Eye (tissue), 1 donor: ENCODE data around the gene GSG1L.

Experiments used
- DNase-seq: peaks from one replicate; pipeline ENCODE4 v3.0.0-alpha.2; 2015

The GSG1L gene

DNA sequence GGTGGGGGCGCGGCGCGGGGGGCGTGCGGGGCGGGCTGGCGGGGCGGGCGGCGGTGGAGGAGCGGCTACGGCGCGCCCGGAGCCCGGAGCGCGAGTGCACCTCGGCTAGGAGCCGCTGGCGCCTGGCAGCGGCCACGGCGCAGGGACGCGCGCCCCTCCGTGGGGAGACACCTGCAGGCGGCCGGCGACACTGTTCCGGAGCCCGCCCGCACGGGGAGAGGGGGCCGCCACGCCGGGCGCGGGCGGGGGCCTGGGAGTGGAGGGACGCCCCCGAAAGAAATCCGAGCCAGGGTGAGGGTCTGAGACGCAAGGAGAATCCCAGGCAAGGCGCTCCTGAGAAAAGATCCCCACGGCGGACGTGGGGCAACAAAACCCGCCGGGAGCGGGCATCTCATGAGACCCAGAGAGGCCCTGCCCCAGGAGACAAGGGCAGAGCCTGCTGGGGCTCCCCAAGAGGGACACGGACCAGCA, at the start of gene GSG1L:
Gene GSG1L, minus strand, starts transcription at position 124 of the 471 bp plus-strand sequence. CDS start 290 bp downstream, outside the sequence.
- DNase-seq: peak; percentile 50

DNA sequence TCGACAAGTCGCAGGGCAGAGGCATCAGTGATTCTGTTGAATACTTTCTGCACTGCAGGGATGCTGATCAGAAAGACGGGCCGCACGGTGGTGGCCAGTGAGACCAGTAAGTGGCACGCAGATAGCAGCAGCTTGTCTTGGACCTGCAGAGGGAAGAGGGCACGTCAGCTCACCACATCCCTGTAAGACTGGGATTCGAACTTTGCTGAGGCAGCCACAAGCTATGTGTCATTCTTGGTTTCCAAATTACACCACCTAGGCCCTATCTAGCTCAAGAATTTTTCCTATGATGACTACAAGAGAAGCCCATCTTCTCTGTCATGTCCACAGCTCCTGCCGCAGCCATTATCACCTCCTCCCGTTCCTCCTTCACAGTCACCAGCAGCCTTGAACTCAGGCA, 49.4 kb upstream of the GSG1L start:
- DNase-seq: no peak

DNA sequence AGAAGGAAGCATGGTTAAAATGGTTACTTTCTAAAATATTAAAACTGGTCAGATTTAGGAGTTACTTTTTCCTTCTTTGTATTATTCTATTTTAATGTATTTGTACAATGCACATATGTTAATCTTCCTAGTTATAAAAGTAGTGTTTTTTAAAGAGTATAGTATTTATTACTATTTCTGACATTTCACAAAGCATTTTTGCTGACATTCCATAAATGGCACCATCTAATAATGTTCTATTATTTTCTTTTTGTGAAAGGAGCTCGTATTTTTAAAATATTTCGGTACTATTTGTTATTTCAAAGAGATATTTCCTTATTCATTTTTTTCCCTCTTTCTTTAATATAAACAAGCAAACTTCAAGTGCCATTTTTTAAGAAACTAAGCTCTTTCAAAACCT, 47.5 kb upstream of the GSG1L start:
- no peak for DNase-seq

DNA sequence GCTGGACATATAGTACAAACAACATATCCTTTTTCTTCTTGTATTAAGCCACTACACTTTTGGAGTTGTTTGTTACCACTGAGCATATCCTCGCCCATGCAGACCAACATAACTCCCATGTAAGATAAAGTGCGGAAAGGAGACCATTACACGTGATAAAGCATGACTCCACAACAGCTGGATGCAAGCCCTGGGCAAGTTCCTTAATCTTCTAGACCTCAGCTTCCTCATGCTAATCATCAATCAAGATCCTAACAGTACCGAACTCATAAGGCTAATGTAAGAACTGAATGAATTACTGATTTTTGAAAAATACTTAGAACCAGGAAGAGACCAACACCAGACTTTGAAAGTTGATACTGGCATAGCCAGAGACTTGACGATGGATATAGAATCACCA, 47.0 kb upstream of the GSG1L start:
- DNase-seq: no peak

DNA sequence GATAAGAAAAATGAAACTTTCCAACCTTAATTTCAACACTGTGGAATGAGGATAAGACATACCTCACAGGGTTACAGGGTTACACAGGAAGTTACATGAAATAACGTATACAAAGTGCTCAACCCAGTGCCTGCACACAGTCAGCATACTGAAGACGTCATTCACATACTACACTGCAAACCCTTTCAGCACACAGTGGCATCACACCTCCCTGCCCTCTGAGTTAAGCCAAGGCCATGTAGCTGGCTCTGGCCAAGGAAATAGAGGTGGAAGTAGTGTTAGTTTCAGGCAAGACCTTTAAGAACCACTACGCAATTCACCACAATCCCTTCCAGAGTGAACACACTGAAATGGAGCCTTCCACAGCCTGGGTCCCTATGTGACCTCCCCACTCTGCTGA, 46.6 kb upstream of the GSG1L start:
- DNase-seq: no peak

DNA sequence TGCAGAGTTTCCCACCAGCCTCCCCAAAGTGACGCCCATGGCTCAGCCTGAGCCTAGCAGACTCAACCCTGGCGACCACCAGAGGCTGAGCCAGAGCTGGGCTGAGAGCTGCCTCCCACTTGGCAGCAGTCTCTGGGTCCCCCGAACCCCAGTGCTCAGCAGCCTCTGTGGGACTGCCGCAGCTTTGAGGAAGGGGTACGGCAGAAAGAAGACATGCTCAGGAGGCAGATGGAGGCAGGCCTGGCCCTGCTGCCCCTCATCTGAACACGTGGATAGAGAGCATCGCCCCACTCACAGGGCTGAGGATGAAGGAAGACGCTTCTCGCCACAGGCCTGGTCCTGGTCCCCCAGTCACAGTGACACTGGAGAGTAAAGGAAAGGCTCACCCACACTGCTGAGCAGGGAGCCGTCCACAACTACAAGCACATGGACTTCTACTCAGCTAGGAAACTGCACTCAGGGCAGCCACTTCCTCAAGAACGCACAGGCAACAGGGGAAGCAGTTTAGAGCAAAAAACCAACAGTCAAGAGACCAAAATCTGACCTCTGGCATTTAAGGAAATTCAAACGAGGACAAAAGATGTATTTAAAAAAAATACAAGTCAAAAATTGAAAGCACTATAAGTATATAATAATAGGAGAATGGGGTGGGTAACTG, 45.2 kb upstream of the GSG1L start:
- no peak for DNase-seq

DNA sequence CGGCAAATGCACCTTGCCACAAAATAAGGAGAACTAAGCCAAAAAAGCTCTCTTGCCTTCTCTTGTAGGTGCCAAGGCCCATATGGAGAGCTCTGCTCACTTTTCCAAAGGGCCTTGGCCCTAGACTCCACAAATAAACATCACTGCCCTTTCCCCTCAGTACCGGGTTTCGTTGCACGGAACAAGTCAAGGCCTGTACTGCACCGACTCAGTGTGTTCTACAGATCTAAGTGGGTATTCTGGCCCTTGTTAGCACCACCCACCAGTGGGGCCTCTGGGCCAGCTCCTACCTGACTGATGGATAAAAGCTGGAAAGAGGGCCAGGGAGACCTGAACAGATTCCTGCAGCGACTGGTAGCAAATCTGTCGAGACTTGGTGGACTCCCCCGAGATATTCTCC, 43.7 kb upstream of the GSG1L start:
- DNase-seq: no peak

GRCh38 chr16:28106467-28107215, 43.1 kb upstream of the GSG1L start:
- DNase-seq: no peak

DNA sequence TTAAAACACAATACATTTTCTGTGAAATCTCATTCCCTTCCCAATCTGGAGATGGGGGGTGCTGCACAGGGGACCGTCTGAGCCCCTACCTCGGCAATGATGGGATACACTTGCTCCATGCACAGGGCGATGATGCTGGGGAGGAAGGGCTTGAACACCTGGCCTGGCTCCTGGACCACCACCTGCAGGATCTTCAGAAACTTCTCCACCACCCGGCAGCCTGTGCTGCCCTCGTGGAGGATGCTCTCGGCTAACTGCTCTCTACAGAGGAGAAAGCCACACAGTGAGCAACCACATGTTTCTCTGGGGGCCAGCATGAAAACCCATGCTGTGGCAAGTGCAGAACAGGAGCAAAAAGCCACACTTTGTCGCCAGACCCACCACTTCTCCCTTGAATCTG, 42.4 kb upstream of the GSG1L start:
- DNase-seq: no peak

GRCh38 chr16:28105297-28105696, 41.8 kb upstream of the GSG1L start:
- DNase-seq: no peak

DNA sequence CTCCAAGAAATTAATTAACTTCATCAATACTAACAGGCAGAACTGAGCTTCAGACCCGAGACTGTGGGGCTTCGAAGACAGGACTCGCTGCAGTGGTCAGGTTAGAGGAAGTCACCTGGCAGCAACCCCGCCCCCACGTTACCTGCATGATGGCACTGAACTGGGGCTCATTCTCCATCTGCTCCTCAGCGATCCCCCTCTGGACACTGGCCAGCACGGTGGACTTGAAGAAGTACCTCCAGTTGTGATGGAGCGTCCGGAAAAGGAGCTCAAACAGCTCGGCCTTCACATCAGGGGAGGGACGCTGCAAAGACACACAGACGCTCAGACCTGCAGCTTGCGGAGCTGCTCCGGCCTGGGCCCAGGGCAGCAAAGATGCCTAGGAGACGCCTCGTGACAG, 40.9 kb upstream of the GSG1L start:
- DNase-seq: no peak

GRCh38 chr16:28103516-28104170, 40.1 kb upstream of the GSG1L start:
- DNase-seq: no peak

GRCh38 chr16:28101533-28101890, 38.0 kb upstream of the GSG1L start:
- DNase-seq: no peak

DNA sequence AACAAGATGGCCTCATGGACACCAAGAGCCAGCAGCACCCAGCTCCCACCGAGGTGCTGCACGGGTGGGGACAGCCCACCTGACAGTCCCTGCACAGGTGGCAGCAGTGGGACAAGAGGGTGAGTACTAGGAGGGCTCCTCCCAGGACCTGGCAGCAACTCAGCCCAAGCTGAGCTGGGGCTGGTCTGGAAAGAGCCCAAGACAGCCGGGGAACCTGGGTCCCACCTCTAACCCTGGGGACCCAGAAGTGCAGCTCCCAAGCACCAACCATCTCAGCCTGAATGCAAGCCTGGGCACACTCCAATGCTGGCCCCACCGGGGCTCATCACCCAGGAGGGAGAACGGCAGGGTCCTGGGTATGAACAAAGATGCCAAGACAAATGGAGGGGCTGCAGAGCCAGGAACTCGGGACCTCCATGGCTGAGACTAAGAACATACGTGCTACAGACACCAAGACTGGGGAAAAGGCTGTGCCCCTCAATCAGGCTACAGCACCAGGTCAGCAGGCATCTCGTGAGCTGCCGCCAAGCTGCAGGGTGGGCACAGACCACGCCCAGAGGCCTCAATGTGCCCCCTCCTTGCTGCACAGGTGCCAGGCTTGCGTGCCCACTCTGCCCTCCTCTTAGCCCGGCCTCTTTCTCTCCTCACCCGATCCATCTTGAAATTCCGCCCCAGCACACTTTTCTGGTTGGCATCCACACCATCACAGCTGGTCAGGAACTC, 37.5 kb upstream of the GSG1L start:
- no peak for DNase-seq

GRCh38 chr16:28098959-28099945, 35.7 kb upstream of the GSG1L start:
- no peak for DNase-seq

- no peak for DNase-seq
Observed at GRCh38 chr16:28098171-28098958, 34.9 kb upstream of the GSG1L start.

DNA sequence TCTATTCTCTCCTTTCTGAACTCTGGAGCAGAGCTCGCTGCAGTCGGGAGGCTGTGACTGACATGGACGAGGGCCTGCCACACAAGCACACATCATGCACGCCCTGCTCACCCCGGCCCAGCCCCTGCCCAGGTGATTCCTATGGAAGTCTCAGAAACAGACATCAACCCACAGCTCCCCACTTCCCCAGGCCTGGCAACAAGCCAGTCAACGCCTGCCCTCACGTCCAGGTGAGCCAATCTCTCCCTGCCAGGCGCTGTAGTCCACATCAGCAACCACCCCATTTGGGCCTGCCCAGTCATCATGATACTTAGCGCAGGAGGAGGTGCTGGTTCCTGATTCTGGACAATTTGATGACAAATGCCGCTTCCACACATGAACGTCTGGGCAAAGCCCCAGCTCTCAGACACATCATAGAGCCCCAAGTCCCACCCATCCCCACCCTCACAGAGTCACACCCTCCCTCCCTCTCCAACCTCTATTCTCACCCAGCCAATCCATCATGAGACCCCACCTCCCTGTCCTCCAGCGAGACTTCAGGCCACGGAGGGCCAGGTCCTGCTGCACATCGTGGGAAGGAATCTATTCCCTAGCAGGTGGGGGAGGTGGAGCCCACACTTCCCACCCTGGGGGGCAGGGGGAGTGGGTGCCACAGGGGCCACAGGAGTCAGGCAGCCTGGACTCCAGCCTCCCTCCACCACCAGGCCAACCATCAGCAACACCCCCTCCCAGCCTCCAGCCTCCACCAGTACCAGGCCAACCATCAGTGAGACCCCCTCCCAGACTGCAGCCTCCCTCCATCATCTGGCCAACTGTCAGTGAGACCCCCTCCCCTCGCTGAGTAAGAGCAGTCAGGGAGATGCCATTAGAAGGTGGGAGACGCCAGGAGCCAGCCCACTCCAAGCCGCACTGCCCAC, 33.7 kb upstream of the GSG1L start:
- no peak for DNase-seq

DNA sequence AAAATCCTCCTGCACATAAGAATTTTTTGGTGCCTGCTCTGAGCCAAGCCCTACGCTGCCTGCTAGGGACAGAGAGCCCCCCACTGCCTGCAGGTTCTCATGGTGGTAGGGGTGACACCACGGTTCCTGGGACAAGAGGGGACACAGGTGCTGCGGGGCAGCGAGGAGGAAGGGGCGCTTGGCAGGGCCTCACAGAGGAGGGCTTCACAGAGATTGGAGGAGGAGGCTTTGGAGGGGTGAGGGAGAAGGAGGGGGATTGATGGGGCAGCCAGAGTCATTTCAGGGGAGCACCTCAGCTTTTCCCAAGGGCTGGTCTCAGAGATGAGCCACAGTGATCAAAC, 29.8 kb upstream of the GSG1L start:
- DNase-seq: no peak

GRCh38 chr16:28092721-28093384, 29.3 kb upstream of the GSG1L start:
- peak; percentile 21 for DNase-seq

GRCh38 chr16:28091656-28092055, 28.1 kb upstream of the GSG1L start:
- DNase-seq: no peak
